Activated T-cell treated with anti-CD3 and anti-CD28 coated beads, Interleukin-2, amount 50 U/mL, for 72 hours (primary cell): ENCODE results near the gene TMEM236. TPM values are rescaled to one million over a fixed set of nuclear protein-coding genes. Genes with fewer than 3 reads are reported as not detected.

ENCODE experiments used
- ATAC-seq, 2 donors: fragments of 150-1000 bp; cut with Tn5 transposase; replicated peaks in 1 of 2; 2 replicates each; pipeline ENCODE4 v1.10.0; 2021; ENCODE audit warnings: moderate library complexity in 2 of 2, mild to moderate bottlenecking in 1 of 2
- DNase-seq, 2 donors: peaks; one replicate each; pipeline ENCODE4 v3.0.0; 2021 to 2022; ENCODE audit warnings: mixed read lengths in 1 of 2
- H3K27ac Mint-ChIP-seq: one replicate; pipeline ENCODE4 v1.8.0; 2022; ENCODE audit warnings: mild to moderate bottlenecking, moderate library complexity, mixed read lengths
- H3K27me3 Mint-ChIP-seq: one replicate; pipeline ENCODE4 v1.8.0; 2022; ENCODE audit warnings: low read depth, mixed read lengths
- H3K36me3 Mint-ChIP-seq, 2 donors: one replicate each; pipeline ENCODE4 v1.8.0; 2022; ENCODE audit warnings: mixed read lengths in 2 of 2, mild to moderate bottlenecking in 1 of 2; ENCODE audit not compliant: insufficient read depth in 2 of 2
- H3K4me1 Mint-ChIP-seq: one replicate; pipeline ENCODE4 v1.8.0; 2022; ENCODE audit warnings: low read depth, mixed read lengths
- H3K4me3 Mint-ChIP-seq, 2 donors: one replicate each; pipeline ENCODE4 v1.8.0; 2022; ENCODE audit warnings: mild to moderate bottlenecking in 2 of 2, mixed read lengths in 2 of 2, moderate library complexity in 2 of 2
- H3K9me3 Mint-ChIP-seq, 2 donors: one replicate each; pipeline ENCODE4 v1.8.0; 2022; ENCODE audit warnings: mixed read lengths in 2 of 2
- total RNA-seq, 2 donors: library from RNA; stranded (reverse); gene quantifications; one replicate each; pipeline ENCODE4 v1.2.3, GENCODE V29; 2022

TMEM236 gene
- total RNA-seq, 2 donors from 2014 or later = 0.58 to 0.65 TPM

DNA sequence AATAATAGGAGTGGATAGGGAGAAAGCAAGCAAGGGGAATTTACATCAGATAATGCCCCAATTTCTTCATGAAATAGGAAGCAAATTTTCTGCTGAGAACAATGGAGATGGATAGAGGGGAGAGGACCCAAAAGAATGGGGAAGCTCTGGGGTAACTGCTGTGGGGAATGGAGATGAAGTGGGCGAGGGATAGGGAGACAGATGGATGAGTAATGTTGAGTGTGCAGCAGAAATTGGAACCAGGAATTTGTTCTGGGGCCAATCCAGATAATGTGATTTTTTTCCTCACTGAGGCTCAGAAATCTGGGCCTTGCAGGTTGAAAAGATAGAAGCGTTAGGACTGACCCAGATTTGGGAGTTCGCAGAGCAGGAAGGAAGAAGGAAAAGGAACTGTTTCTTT is 32.7 kb downstream of the TMEM236 start:
- no peaks in the 10 kb centered on the region for H3K9me3 Mint-ChIP-seq
- ATAC-seq = no peak
- no peak overlapping the region for H3K27ac Mint-ChIP-seq
- peaks cover 0 to under 1% of the 10 kb centered on the region in 2 donors for H3K36me3 Mint-ChIP-seq
- no peak for DNase-seq
- H3K4me1 Mint-ChIP-seq = no peaks in the 10 kb centered on the region
- no peaks in the 10 kb centered on the region for H3K27me3 Mint-ChIP-seq
- no peak overlapping the region for H3K4me3 Mint-ChIP-seq

DNA sequence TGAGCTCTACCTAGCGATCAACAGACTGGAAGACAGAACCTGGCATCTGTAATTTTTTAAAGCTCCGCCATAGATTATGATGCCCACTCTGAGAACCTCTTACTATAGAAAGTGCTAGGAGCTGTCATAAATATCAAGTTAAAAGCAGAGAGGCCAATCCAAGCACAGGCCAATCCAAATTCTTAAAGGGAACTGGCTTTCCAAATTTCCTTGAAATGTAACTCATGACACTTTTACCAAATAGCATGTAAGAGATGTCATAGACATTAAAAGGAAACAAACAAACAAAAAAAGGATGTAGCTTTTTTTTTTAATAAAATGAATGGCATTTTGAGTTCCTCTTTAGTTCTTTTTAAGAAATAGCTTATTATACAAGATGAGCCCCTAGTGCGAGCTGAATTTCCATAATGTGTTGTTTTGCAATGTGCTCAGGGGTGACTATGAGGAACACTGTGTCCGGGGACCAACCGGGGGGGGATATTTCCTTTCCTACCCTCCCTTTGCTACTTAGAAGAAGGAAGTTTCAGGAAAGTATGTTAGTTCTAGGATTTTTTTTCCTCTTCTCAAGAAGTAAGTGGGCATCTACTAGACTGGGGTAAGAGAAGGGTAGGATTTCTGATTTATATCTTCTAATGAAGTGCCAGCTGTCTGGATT is 33.4 kb downstream of the TMEM236 start:
- H3K36me3 Mint-ChIP-seq = no peaks in the 10 kb centered on the region
- no peaks in the 10 kb centered on the region for H3K27me3 Mint-ChIP-seq
- H3K27ac Mint-ChIP-seq = no peak overlapping the region
- no peaks in the 10 kb centered on the region for H3K4me1 Mint-ChIP-seq
- H3K4me3 Mint-ChIP-seq = no peak overlapping the region
- H3K9me3 Mint-ChIP-seq = no peaks in the 10 kb centered on the region
- ATAC-seq = no peak
- DNase-seq = no peak

- Mint-ChIP-seq H3K4me1 (no peaks in the 10 kb centered on the region), H3K27ac (no peak overlapping the region), H3K9me3 (no peaks in the 10 kb centered on the region), H3K36me3 (no peaks in the 10 kb centered on the region), H3K4me3 (no peak overlapping the region), H3K27me3 (no peaks in the 10 kb centered on the region)
- DNase-seq = no peak
- no peak for ATAC-seq
Measured at GRCh38 chr10:17787087-17787961, 35.3 kb downstream of the TMEM236 start.

DNA sequence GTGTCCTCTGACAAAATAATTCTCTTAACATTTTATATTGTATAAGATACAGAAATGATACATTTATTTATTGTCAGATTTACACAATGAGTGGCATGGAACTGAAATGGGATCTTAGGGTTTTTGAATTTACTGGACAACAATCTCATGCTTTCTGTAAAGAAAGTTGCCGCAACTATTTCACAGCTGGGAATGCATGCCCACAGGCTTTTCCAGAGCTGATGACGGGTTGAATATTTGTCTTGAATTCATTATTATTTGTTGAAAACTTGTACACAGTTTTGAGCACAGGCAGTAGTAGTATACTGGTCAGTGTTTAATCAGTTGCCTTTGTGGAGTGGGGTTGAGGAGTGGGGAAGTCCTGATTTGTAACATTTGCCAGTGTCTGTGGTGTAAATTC is 36.6 kb downstream of the TMEM236 start:
- Mint-ChIP-seq H3K4me1 (no peaks in the 10 kb centered on the region), H3K9me3 (no peaks in the 10 kb centered on the region), H3K27me3 (no peaks in the 10 kb centered on the region), H3K4me3 (no peak overlapping the region), H3K36me3 (no peaks in the 10 kb centered on the region), H3K27ac (no peak overlapping the region)
- ATAC-seq = no peak
- no peak for DNase-seq

DNA sequence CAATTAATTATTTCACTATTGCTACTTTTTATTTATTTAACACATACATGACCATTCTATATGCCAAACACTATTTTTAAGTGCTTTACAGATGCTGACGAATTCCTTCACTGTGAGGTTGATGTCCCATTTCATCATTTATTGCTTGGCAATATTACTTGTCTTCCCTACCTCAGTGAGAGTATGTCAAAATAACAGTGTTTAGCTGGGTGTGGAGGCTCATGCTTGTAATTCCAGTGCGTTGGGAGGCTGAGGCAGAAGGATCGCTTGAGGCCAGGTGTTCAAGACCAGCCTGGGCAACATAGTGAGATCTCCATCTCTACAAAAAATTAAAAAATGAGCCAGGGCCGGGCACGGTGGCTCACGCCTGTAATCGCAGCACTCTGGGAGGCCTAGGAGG is 37.4 kb downstream of the TMEM236 start:
- H3K36me3 Mint-ChIP-seq = no peaks in the 10 kb centered on the region
- H3K27me3 Mint-ChIP-seq = no peaks in the 10 kb centered on the region
- DNase-seq (no peak), ATAC-seq (no peak)
- H3K4me1 Mint-ChIP-seq = no peaks in the 10 kb centered on the region
- no peak overlapping the region for H3K4me3 Mint-ChIP-seq
- no peaks in the 10 kb centered on the region for H3K9me3 Mint-ChIP-seq
- H3K27ac Mint-ChIP-seq = no peak overlapping the region

- Mint-ChIP-seq H3K36me3 (no peaks in the 10 kb centered on the region), H3K9me3 (no peaks in the 10 kb centered on the region), H3K27me3 (no peaks in the 10 kb centered on the region), H3K4me1 (no peaks in the 10 kb centered on the region), H3K27ac (no peak overlapping the region), H3K4me3 (no peak overlapping the region)
- DNase-seq (no peak), ATAC-seq (no peak)
Measured at GRCh38 chr10:17790651-17791050, 38.6 kb downstream of the TMEM236 start.

GRCh38 chr10:17792991-17793390 is 41.0 kb downstream of the TMEM236 start:
- Mint-ChIP-seq H3K27ac (no peak overlapping the region), H3K27me3 (no peaks in the 10 kb centered on the region), H3K4me3 (no peak overlapping the region), H3K9me3 (no peaks in the 10 kb centered on the region), H3K36me3 (no peaks in the 10 kb centered on the region), H3K4me1 (no peaks in the 10 kb centered on the region)
- DNase-seq (no peak), ATAC-seq (no peak)

- Mint-ChIP-seq H3K36me3 (no peaks in the 10 kb centered on the region), H3K4me3 (no peak overlapping the region), H3K4me1 (no peaks in the 10 kb centered on the region), H3K9me3 (no peaks in the 10 kb centered on the region), H3K27ac (no peak overlapping the region), H3K27me3 (no peaks in the 10 kb centered on the region)
- DNase-seq (no peak), ATAC-seq (no peak)
Measured at GRCh38 chr10:17793823-17794644, 42.0 kb downstream of the TMEM236 start.

DNA sequence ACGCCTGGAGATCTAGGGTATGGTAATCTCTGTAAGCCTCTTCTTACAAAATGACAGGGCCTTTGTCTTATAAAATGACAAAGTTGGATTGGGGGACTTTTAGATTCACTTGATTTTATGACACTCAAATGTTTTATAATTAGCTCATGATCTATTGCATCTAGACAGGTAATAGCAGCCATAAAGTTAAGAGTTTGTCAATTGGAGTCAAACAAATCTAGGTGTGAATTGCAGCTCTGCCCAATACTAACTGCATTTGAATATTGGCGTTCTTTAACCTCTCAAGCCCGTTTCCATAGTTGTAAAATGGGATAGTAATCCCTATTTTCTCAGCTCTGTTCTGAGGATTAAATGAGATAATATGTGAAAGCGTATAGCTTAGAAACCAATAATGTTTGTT is 43.1 kb downstream of the TMEM236 start:
- Mint-ChIP-seq H3K4me3 (no peak overlapping the region), H3K4me1 (no peaks in the 10 kb centered on the region), H3K9me3 (no peaks in the 10 kb centered on the region), H3K27ac (no peak overlapping the region), H3K27me3 (no peaks in the 10 kb centered on the region), H3K36me3 (no peaks in the 10 kb centered on the region)
- DNase-seq = no peak
- no peak for ATAC-seq

GRCh38 chr10:17795813-17796594 is 44.0 kb downstream of the TMEM236 start:
- Mint-ChIP-seq H3K4me1 (no peaks in the 10 kb centered on the region), H3K4me3 (no peak overlapping the region), H3K27ac (no peak overlapping the region), H3K9me3 (no peaks in the 10 kb centered on the region), H3K36me3 (no peaks in the 10 kb centered on the region), H3K27me3 (no peaks in the 10 kb centered on the region)
- DNase-seq = no peak
- no peak for ATAC-seq

DNA sequence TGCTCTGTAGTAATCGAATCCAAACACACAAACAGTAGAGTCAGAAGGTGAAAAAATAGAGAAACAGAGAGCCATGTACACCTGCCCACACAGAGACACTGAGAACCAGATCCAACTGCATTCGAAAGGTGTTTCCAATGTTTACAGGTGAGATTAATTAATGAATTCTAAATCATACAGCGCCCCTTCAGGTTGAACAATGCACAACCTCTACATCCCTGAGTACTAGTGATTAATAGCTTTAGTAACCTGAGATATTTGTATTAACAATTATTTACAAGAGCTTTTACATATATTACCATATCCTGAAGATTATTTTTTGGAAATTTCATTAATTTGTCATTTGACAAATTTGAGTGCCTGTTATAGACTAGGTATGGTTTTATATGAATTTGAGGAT is 49.5 kb downstream of the TMEM236 start:
- no peaks in the 10 kb centered on the region for H3K9me3 Mint-ChIP-seq
- ATAC-seq = no peak

GRCh38 chr10:17802350-17802749 is 50.3 kb downstream of the TMEM236 start:
- no peaks in the 10 kb centered on the region for H3K9me3 Mint-ChIP-seq
- H3K27ac Mint-ChIP-seq = no peak overlapping the region
- H3K36me3 Mint-ChIP-seq = no peaks in the 10 kb centered on the region

More for the DNA sequence above, 49.5 kb downstream of the TMEM236 start:
- DNase-seq = no peak
- Mint-ChIP-seq H3K36me3 (no peaks in the 10 kb centered on the region), H3K4me3 (no peak overlapping the region), H3K27ac (no peak overlapping the region), H3K4me1 (peaks cover 10% of the 10 kb centered on the region), H3K27me3 (no peaks in the 10 kb centered on the region)

More at GRCh38 chr10:17802350-17802749, 50.3 kb downstream of the TMEM236 start:
- Mint-ChIP-seq H3K4me3 (no peak overlapping the region), H3K27me3 (no peaks in the 10 kb centered on the region), H3K4me1 (peaks cover 10% of the 10 kb centered on the region)
- ATAC-seq (no peak), DNase-seq (no peak)
